GM19467 (cell line): Measurements from ENCODE around the gene EXOC4.

Source experiments
- ATAC-seq: cut with Tn5 transposase; IDR thresholded peaks from one replicate; pipeline ENCODE4 v1.9.1; 2021; ENCODE audit warnings: mild to moderate bottlenecking, moderate library complexity; ENCODE audit not compliant: unreplicated experiment

The EXOC4 gene

GRCh38 chr7:133808493-133808866 is 555.6 kb downstream of the EXOC4 start:
- ATAC-seq = no peak

GRCh38 chr7:133812877-133813276 is 560.0 kb downstream of the EXOC4 start:
- ATAC-seq = no peak

- ATAC-seq = no peak
Observed at GRCh38 chr7:133815611-133816210, 562.8 kb downstream of the EXOC4 start.

GRCh38 chr7:133819695-133820094 is 566.8 kb downstream of the EXOC4 start:
- no peak for ATAC-seq

- no peak for ATAC-seq
Observed at GRCh38 chr7:133820584-133820983, 567.7 kb downstream of the EXOC4 start.

GRCh38 chr7:133821171-133821570 is 568.3 kb downstream of the EXOC4 start:
- no peak for ATAC-seq

GRCh38 chr7:133822001-133822641 is 569.2 kb downstream of the EXOC4 start:
- no peak for ATAC-seq

- no peak for ATAC-seq
Observed at GRCh38 chr7:133822868-133823552, 570.1 kb downstream of the EXOC4 start.

- ATAC-seq = no peak
Observed at GRCh38 chr7:133824132-133824531, 571.3 kb downstream of the EXOC4 start.

GRCh38 chr7:133827707-133828623 is 575.1 kb downstream of the EXOC4 start:
- no peak for ATAC-seq

GRCh38 chr7:133828906-133829305 is 576.0 kb downstream of the EXOC4 start:
- ATAC-seq = no peak

GRCh38 chr7:133829336-133829897 is 576.5 kb downstream of the EXOC4 start:
- no peak for ATAC-seq

- ATAC-seq = no peak
Observed at GRCh38 chr7:133830081-133830480, 577.2 kb downstream of the EXOC4 start.

- no peak for ATAC-seq
Observed at GRCh38 chr7:133836666-133837065, 583.8 kb downstream of the EXOC4 start.

- no peak for ATAC-seq
Observed at GRCh38 chr7:133837224-133837623, 584.3 kb downstream of the EXOC4 start.

- no peak for ATAC-seq
Observed at GRCh38 chr7:133839121-133839520, 586.2 kb downstream of the EXOC4 start.

- ATAC-seq = no peak
Observed at GRCh38 chr7:133843341-133843740, 590.5 kb downstream of the EXOC4 start.

- no peak for ATAC-seq
Observed at GRCh38 chr7:133845005-133845404, 592.1 kb downstream of the EXOC4 start.

GRCh38 chr7:133846203-133846945 is 593.5 kb downstream of the EXOC4 start:
- ATAC-seq = no peak
